Articular chondrocyte of knee joint (primary cell): ENCODE measurements around the gene MS4A3. TPM values are rescaled to one million over a fixed set of nuclear protein-coding genes. Genes with fewer than 3 reads are reported as not detected.

Experiments
- total RNA-seq: library from RNA; depleted of rRNA; stranded (reverse); fragments of >200 nt; gene quantifications from 2 replicates; pipeline ENCODE4 v1.2.3, GENCODE V29; 2012

MS4A3 gene
- not detected in 2 replicates for total RNA-seq

GRCh38 chr11:60056349-60056969 lies at the start of gene MS4A3:
MS4A3 (plus strand) TSS chr11:60056665; CDS start chr11:60061161, 4,496 bp downstream.

GRCh38 chr11:60016881-60017280 lies 39.6 kb upstream of the MS4A3 start, which contains the start of gene OOSP4B:
OOSP4B (plus strand) TSS chr11:60017181.

DNA sequence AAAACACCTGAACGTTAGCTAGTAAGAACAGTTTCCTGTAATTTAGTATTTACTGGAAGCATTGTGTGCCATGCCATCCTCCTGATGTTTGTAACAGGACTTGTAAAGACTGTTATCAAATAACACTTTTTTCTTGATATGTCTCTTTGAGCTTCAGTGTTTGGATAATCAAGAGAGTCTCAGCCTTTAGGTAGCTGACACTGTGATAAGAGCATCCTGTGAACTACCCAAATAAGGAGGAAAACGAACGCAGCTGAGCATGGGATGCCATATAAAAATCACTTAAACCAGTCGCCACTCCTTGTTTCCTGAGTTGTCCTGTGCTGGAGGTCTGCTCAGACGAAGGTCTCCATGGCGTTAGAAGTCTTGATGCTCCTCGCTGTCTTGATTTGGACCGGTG lies 16.4 kb upstream of the MS4A3 start, which contains the start of gene OOSP2:
Gene OOSP2 (plus strand): TSS at position 301 of the 400 bp plus-strand sequence. CDS start 51 bp downstream, at position 352.

GRCh38 chr11:60088364-60088763 lies 31.9 kb downstream of the MS4A3 start, which contains the start of gene MS4A2:
MS4A2 (plus strand) TSS chr11:60088664; CDS start chr11:60088766, 102 bp downstream.

Other genes starting within 250 kb of the MS4A3 start
- 36.6 and 40.2 TPM in 2 replicates for gene MRPL16, start 245.9 kb upstream of the MS4A3 start, total RNA-seq
- gene CBLIF, start 211.2 kb upstream of the MS4A3 start, total RNA-seq, result not detected in 2 replicates
- gene TCN1, start 190.2 kb upstream of the MS4A3 start, total RNA-seq, result not detected in 2 replicates
- gene OOSP3, start 177.9 kb upstream of the MS4A3 start, total RNA-seq, result not detected in 2 replicates
- gene OOSP1, start 118.2 kb upstream of the MS4A3 start, total RNA-seq, result not detected in 2 replicates
- not detected in 2 replicates for gene OOSP4A, start 92.6 kb upstream of the MS4A3 start, total RNA-seq
- gene OOSP4B, start 39.5 kb upstream of the MS4A3 start, total RNA-seq, result not detected in 2 replicates
- not detected in 2 replicates for gene OOSP2, start 16.3 kb upstream of the MS4A3 start, total RNA-seq
- not detected in 2 replicates for gene MS4A2, start 32.0 kb downstream of the MS4A3 start, total RNA-seq
- gene MS4A6A, start 126.4 kb downstream of the MS4A3 start, total RNA-seq, result not detected in 2 replicates
- gene MS4A4E, start 186.5 kb downstream of the MS4A3 start, total RNA-seq, result not detected in 2 replicates
- gene MS4A4A, start 224.0 kb downstream of the MS4A3 start, total RNA-seq, result not detected in 2 replicates